ENCODE results near the gene JAK2.
A peak's percentile ranks its signal among the peaks of the same experiment; 100 is the strongest.

The JAK2 gene

GRCh38 chr9:4959031-4959430 lies 26.0 kb upstream of the JAK2 start:
- no peak overlapping the region for H3K4me3 ChIP-seq (ENCODE audit: low read depth in 1 of 2, low read length in 2 of 2)

GRCh38 chr9:4962085-4962484 lies 23.0 kb upstream of the JAK2 start:
- Histone ChIP-seq H3K4me3 (ENCODE audit: low read depth in 1 of 2, low read length in 2 of 2) (no peak overlapping the region), H3K27me3 (ENCODE audit: low read depth, low read length) (no peaks in the 10 kb centered on the region), H3K9me3 (ENCODE audit: control insufficient read depth in 1 of 2, low read length in 2 of 2) (no peaks in the 10 kb centered on the region), H3K36me3 (ENCODE audit: control insufficient read depth in 1 of 2, insufficient read depth in 2 of 2, low read length in 2 of 2) (no peaks in the 10 kb centered on the region), H3K27ac (ENCODE audit: low read length) (no peak overlapping the region), H3K4me1 (ENCODE audit: control insufficient read depth in 1 of 2, insufficient read depth in 2 of 2, low read length in 2 of 2) (no peaks in the 10 kb centered on the region)

More at GRCh38 chr9:4959031-4959430, 26.0 kb upstream of the JAK2 start:
- no peaks in the 10 kb centered on the region for H3K36me3 ChIP-seq (ENCODE audit: control insufficient read depth in 1 of 2, insufficient read depth in 2 of 2, low read length in 2 of 2)
- H3K9me3 ChIP-seq (ENCODE audit: control insufficient read depth in 1 of 2, low read length in 2 of 2) = no peaks in the 10 kb centered on the region
- no peaks in the 10 kb centered on the region for H3K4me1 ChIP-seq (ENCODE audit: control insufficient read depth in 1 of 2, insufficient read depth in 2 of 2, low read length in 2 of 2)
- H3K27me3 ChIP-seq (ENCODE audit: low read depth, low read length) = no peaks in the 10 kb centered on the region
- no peak overlapping the region for H3K27ac ChIP-seq (ENCODE audit: low read length)

DNA sequence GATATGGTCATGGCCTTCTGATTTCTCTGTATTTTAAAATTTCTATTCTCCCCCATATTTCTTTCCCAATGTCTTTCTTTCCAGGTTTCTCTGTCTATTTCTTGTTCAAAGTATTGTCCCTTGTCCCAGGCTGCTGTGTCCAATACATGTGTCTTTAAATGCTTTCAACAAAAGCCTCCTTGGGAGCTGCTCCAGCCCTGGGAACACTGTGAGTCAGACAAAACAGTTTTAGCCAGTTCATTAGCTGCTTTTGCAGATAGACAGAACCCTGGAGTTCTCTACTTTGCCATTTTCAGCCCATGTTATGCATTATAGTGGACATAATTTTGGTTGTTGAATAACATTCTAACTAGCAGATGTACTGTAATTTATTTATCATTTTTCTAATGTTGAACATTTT lies 20.5 kb upstream of the JAK2 start:
- no peaks in the 10 kb centered on the region for H3K36me3 ChIP-seq (ENCODE audit: control insufficient read depth in 1 of 2, insufficient read depth in 2 of 2, low read length in 2 of 2)
- no peak overlapping the region for H3K4me3 ChIP-seq (ENCODE audit: low read depth in 1 of 2, low read length in 2 of 2)
- no peaks in the 10 kb centered on the region for H3K4me1 ChIP-seq (ENCODE audit: control insufficient read depth in 1 of 2, insufficient read depth in 2 of 2, low read length in 2 of 2)
- no peak overlapping the region for H3K27ac ChIP-seq (ENCODE audit: low read length)
- no peaks in the 10 kb centered on the region for H3K9me3 ChIP-seq (ENCODE audit: control insufficient read depth in 1 of 2, low read length in 2 of 2)
- H3K27me3 ChIP-seq (ENCODE audit: low read depth, low read length) = no peaks in the 10 kb centered on the region

GRCh38 chr9:4965174-4965821 lies 19.8 kb upstream of the JAK2 start:
- no peak overlapping the region for H3K27ac ChIP-seq (ENCODE audit: low read length)
- H3K4me1 ChIP-seq (ENCODE audit: control insufficient read depth in 1 of 2, insufficient read depth in 2 of 2, low read length in 2 of 2) = no peaks in the 10 kb centered on the region
- H3K4me3 ChIP-seq (ENCODE audit: low read depth in 1 of 2, low read length in 2 of 2) = no peak overlapping the region
- no peaks in the 10 kb centered on the region for H3K36me3 ChIP-seq (ENCODE audit: control insufficient read depth in 1 of 2, insufficient read depth in 2 of 2, low read length in 2 of 2)
- H3K9me3 ChIP-seq (ENCODE audit: control insufficient read depth in 1 of 2, low read length in 2 of 2) = no peaks in the 10 kb centered on the region
- H3K27me3 ChIP-seq (ENCODE audit: low read depth, low read length) = no peaks in the 10 kb centered on the region

- Histone ChIP-seq H3K4me1 (ENCODE audit: control insufficient read depth in 1 of 2, insufficient read depth in 2 of 2, low read length in 2 of 2) (no peaks in the 10 kb centered on the region), H3K4me3 (ENCODE audit: low read depth in 1 of 2, low read length in 2 of 2) (no peak overlapping the region), H3K9me3 (ENCODE audit: control insufficient read depth in 1 of 2, low read length in 2 of 2) (no peaks in the 10 kb centered on the region), H3K27ac (ENCODE audit: low read length) (no peak overlapping the region), H3K27me3 (ENCODE audit: low read depth, low read length) (no peaks in the 10 kb centered on the region), H3K36me3 (ENCODE audit: control insufficient read depth in 1 of 2, insufficient read depth in 2 of 2, low read length in 2 of 2) (no peaks in the 10 kb centered on the region)
Observed at GRCh38 chr9:4967523-4967922, 17.5 kb upstream of the JAK2 start.

DNA sequence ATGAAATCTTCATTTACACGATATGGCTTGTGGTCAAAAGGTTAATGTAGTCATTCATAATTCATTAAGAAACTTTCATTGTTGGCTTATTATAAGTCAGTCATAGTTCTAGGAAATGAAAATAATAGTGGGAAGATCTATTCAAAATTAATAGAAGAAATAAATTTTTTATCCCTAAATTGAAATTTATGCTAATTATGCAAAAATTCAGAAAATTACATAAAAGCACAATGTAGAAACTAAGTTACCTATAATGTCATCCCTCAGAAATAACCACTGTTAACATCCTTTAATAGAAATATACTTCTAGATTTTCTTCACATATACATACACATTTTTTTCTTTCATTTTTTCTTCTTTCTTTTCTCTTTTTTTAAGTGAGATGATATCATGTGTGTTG lies 15.9 kb upstream of the JAK2 start:
- Histone ChIP-seq H3K4me3 (ENCODE audit: low read depth in 1 of 2, low read length in 2 of 2) (no peak overlapping the region), H3K36me3 (ENCODE audit: control insufficient read depth in 1 of 2, insufficient read depth in 2 of 2, low read length in 2 of 2) (no peaks in the 10 kb centered on the region), H3K27me3 (ENCODE audit: low read depth, low read length) (no peaks in the 10 kb centered on the region), H3K27ac (ENCODE audit: low read length) (no peak overlapping the region), H3K4me1 (ENCODE audit: control insufficient read depth in 1 of 2, insufficient read depth in 2 of 2, low read length in 2 of 2) (no peaks in the 10 kb centered on the region), H3K9me3 (ENCODE audit: control insufficient read depth in 1 of 2, low read length in 2 of 2) (no peaks in the 10 kb centered on the region)

GRCh38 chr9:4970970-4971641 lies 14.0 kb upstream of the JAK2 start:
- no peak overlapping the region for H3K4me3 ChIP-seq (ENCODE audit: low read depth in 1 of 2, low read length in 2 of 2)
- H3K27ac ChIP-seq (ENCODE audit: low read length) = peak overlapping the region; percentile 53
- H3K9me3 ChIP-seq (ENCODE audit: control insufficient read depth in 1 of 2, low read length in 2 of 2) = no peaks in the 10 kb centered on the region

DNA sequence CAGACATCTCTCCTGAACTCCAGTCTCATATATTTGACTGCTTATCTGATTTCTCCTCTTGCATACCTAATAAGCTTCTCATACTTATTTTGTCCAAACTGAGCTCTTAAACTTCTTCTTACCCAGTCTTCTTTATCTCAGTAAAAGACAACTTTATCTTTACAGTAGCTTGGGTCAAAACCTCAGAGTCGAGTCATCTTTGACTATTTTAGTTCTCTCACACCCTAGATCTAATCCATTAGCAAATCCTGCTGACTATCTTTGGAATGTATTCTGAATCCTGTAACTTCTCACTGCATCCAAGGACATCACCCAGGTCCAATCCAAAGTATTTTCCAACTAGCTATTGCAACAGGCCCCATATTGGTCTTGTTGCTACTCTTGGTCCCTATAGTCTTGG lies 11.8 kb upstream of the JAK2 start:
- Histone ChIP-seq H3K36me3 (ENCODE audit: control insufficient read depth in 1 of 2, insufficient read depth in 2 of 2, low read length in 2 of 2) (no peaks in the 10 kb centered on the region), H3K27me3 (ENCODE audit: low read depth, low read length) (no peaks in the 10 kb centered on the region), H3K27ac (ENCODE audit: low read length) (no peak overlapping the region), H3K4me1 (ENCODE audit: control insufficient read depth in 1 of 2, insufficient read depth in 2 of 2, low read length in 2 of 2) (no peaks in the 10 kb centered on the region), H3K9me3 (ENCODE audit: control insufficient read depth in 1 of 2, low read length in 2 of 2) (no peaks in the 10 kb centered on the region), H3K4me3 (ENCODE audit: low read depth in 1 of 2, low read length in 2 of 2) (no peak overlapping the region)

More at GRCh38 chr9:4970970-4971641, 14.0 kb upstream of the JAK2 start:
- Histone ChIP-seq H3K4me1 (ENCODE audit: control insufficient read depth in 1 of 2, insufficient read depth in 2 of 2, low read length in 2 of 2) (no peaks in the 10 kb centered on the region), H3K36me3 (ENCODE audit: control insufficient read depth in 1 of 2, insufficient read depth in 2 of 2, low read length in 2 of 2) (no peaks in the 10 kb centered on the region), H3K27me3 (ENCODE audit: low read depth, low read length) (no peaks in the 10 kb centered on the region)

- Histone ChIP-seq H3K4me1 (ENCODE audit: control insufficient read depth in 1 of 2, insufficient read depth in 2 of 2, low read length in 2 of 2) (no peaks in the 10 kb centered on the region), H3K27ac (ENCODE audit: low read length) (no peak overlapping the region), H3K4me3 (ENCODE audit: low read depth in 1 of 2, low read length in 2 of 2) (no peak overlapping the region), H3K9me3 (ENCODE audit: control insufficient read depth in 1 of 2, low read length in 2 of 2) (no peaks in the 10 kb centered on the region), H3K27me3 (ENCODE audit: low read depth, low read length) (no peaks in the 10 kb centered on the region), H3K36me3 (ENCODE audit: control insufficient read depth in 1 of 2, insufficient read depth in 2 of 2, low read length in 2 of 2) (no peaks in the 10 kb centered on the region)
Observed at GRCh38 chr9:4973902-4974301, 11.2 kb upstream of the JAK2 start.

- Histone ChIP-seq H3K27ac (ENCODE audit: low read length) (no peak overlapping the region), H3K4me1 (ENCODE audit: control insufficient read depth in 1 of 2, insufficient read depth in 2 of 2, low read length in 2 of 2) (peaks cover 0 to 4% of the 10 kb centered on the region in 2 donors), H3K4me3 (ENCODE audit: low read depth in 1 of 2, low read length in 2 of 2) (no peak overlapping the region), H3K27me3 (ENCODE audit: low read depth, low read length) (no peaks in the 10 kb centered on the region), H3K36me3 (ENCODE audit: control insufficient read depth in 1 of 2, insufficient read depth in 2 of 2, low read length in 2 of 2) (no peaks in the 10 kb centered on the region), H3K9me3 (ENCODE audit: control insufficient read depth in 1 of 2, low read length in 2 of 2) (no peaks in the 10 kb centered on the region)
Observed at GRCh38 chr9:4979239-4979638, 5.8 kb upstream of the JAK2 start.

DNA sequence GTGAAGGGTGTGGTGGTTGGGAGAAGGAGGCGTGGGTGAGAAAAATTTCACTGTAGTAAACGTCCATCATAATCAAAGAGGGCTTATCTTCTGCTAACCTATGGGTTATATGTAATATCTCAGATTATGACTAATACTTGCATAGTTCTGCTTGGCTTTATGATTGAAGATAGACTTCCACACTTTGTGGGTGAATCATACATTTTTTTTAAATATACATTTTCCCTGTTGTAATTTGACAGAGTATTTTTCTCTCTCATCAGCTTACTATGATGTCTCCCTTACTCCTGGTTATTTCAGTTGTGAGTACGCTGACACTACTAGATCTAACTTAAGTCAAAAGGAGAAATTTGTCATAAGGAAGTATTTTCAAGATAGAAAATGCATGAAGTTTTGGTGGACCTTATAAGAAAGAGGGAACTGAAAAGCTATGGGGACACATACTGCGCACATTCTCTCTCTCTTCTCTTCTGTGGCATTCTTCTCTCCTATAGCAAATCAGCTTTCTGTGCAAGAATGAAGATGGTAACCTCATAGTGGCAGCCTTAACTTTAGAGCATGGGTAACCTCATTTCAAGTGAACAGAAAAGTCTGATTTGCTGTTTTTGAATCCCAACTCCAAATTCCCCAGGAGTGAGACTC lies 4.9 kb upstream of the JAK2 start:
- Histone ChIP-seq H3K27ac (ENCODE audit: low read length) (no peak overlapping the region), H3K36me3 (ENCODE audit: control insufficient read depth in 1 of 2, insufficient read depth in 2 of 2, low read length in 2 of 2) (no peaks in the 10 kb centered on the region), H3K4me1 (ENCODE audit: control insufficient read depth in 1 of 2, insufficient read depth in 2 of 2, low read length in 2 of 2) (peaks cover 0 to 4% of the 10 kb centered on the region in 2 donors), H3K4me3 (ENCODE audit: low read depth in 1 of 2, low read length in 2 of 2) (no peak overlapping the region), H3K27me3 (ENCODE audit: low read depth, low read length) (no peaks in the 10 kb centered on the region), H3K9me3 (ENCODE audit: control insufficient read depth in 1 of 2, low read length in 2 of 2) (no peaks in the 10 kb centered on the region)

Measured in muscle layer of duodenum (tissue), 2 donors.